CD8-positive, alpha-beta memory T cell (primary cell): ENCODE results near the gene CCNA1. TPM values are rescaled to one million over a fixed set of nuclear protein-coding genes. Genes with fewer than 3 reads are reported as not detected.

Experiments used
- CTCF ChIA-PET: fragments of 350-600 bp; sonication (Branson Sonifier 250); formaldehyde crosslinking; loops from one replicate; lab custom pipeline; 2021; ENCODE audit warnings: antibody characterized with exemption; lab: Charles Lee
- POLR2A ChIA-PET: fragments of 350-600 bp; sonication (Branson Sonifier 250); formaldehyde crosslinking; loops from one replicate; lab custom pipeline; 2021; ENCODE audit warnings: antibody characterized with exemption; lab: Charles Lee
- DNase-seq, 5 donors: peaks; one replicate each; pipeline versions ENCODE4 v3.0.0 to v3.0.0-alpha.2; 2020 to 2022; ENCODE audit warnings: mixed read lengths in 1 of 5
- H3K27ac ChIP-seq: one replicate; pipeline ENCODE4 v1.7.0; 2013; ENCODE audit warnings: low read depth, mild to moderate bottlenecking, low read length, moderate library complexity
- H3K27me3 ChIP-seq: 2 replicates; pipeline ENCODE4 v1.7.0; 2013; ENCODE audit warnings: low read length, mild to moderate bottlenecking; ENCODE audit not compliant: insufficient read depth, poor library complexity, severe bottlenecking
- H3K36me3 ChIP-seq: 2 replicates; pipeline ENCODE4 v1.7.0; 2013; ENCODE audit warnings: mild to moderate bottlenecking, low read length, moderate library complexity; ENCODE audit not compliant: insufficient read depth
- H3K4me1 ChIP-seq: 2 replicates; pipeline ENCODE4 v1.7.0; 2013; ENCODE audit warnings: mild to moderate bottlenecking, low read length, moderate library complexity; ENCODE audit not compliant: insufficient read depth
- H3K4me3 ChIP-seq: 2 replicates; pipeline ENCODE4 v1.7.0; 2013; ENCODE audit warnings: mild to moderate bottlenecking, low read length
- H3K9me3 ChIP-seq: 2 replicates; pipeline ENCODE4 v1.7.0; 2013; ENCODE audit warnings: mild to moderate bottlenecking, low read length
- H3K27ac Mint-ChIP-seq, 8 donors: one replicate each; pipeline ENCODE4 v1.8.0; 2020 to 2021; ENCODE audit warnings: mixed read lengths in 8 of 8, mild to moderate bottlenecking in 6 of 8, inconsistent platforms in 3 of 8, moderate library complexity in 3 of 8
- H3K27me3 Mint-ChIP-seq, 2 donors: one replicate each; pipeline ENCODE4 v1.8.0; 2020 to 2021; ENCODE audit warnings: mixed read lengths in 2 of 2, mild to moderate bottlenecking in 1 of 2, moderate library complexity in 1 of 2
- H3K36me3 Mint-ChIP-seq, 3 donors: one replicate each; pipeline ENCODE4 v1.8.0; 2020 to 2021; ENCODE audit warnings: mixed read lengths in 3 of 3, inconsistent platforms in 1 of 3, mild to moderate bottlenecking in 1 of 3
- H3K4me1 Mint-ChIP-seq, 3 donors: one replicate each; pipeline ENCODE4 v1.8.0; 2020 to 2021; ENCODE audit warnings: mixed read lengths in 3 of 3, inconsistent platforms in 1 of 3, mild to moderate bottlenecking in 1 of 3
- H3K4me3 Mint-ChIP-seq, 7 donors: one replicate each; pipeline ENCODE4 v1.8.0; 2020 to 2021; ENCODE audit warnings: mixed read lengths in 7 of 7, mild to moderate bottlenecking in 6 of 7, moderate library complexity in 4 of 7, inconsistent platforms in 2 of 7
- H3K9me3 Mint-ChIP-seq, 5 donors: one replicate each; pipeline ENCODE4 v1.8.0; 2020 to 2022; ENCODE audit warnings: mixed read lengths in 5 of 5, mild to moderate bottlenecking in 3 of 5, moderate library complexity in 2 of 5, inconsistent platforms in 1 of 5
- polyA plus RNA-seq: library from polyadenylated mRNA; unstranded; fragments of 300-500 nt; fragmentation: Illumina TruSeq; gene quantifications from one replicate; pipeline ENCODE4 v1.2.3, GENCODE V29; 2021
- total RNA-seq, 2 experiments: library from RNA; stranded (reverse); gene quantifications; one replicate each; pipeline ENCODE4 v1.2.3, GENCODE V29; 2021

Gene CCNA1
- total RNA-seq = not detected
- not detected for polyA plus RNA-seq

DNA sequence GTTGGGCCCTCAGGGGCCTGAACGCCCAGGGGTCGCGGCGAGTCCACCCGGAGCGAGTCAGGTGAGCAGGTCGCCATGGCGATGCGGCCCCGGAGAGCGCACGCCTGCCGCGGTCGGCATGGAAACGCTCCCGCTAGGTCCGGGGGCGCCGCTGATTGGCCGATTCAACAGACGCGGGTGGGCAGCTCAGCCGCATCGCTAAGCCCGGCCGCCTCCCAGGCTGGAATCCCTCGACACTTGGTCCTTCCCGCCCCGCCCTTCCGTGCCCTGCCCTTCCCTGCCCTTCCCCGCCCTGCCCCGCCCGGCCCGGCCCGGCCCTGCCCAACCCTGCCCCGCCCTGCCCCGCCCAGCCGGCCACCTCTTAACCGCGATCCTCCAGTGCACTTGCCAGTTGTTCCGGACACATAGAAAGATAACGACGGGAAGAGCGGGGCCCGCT is at the start of gene CCNA1:
Gene CCNA1, plus strand, starts transcription at position 390 of the 439 bp plus-strand sequence. CDS start 562 bp downstream, outside the sequence.
- Histone ChIP-seq H3K27me3 (peaks cover 3% of the 10 kb centered on the region), H3K36me3 (no peaks in the 10 kb centered on the region), H3K9me3 (no peaks in the 10 kb centered on the region), H3K4me1 (no peaks in the 10 kb centered on the region), H3K4me3 (no peak within 1 kb of the TSS), H3K27ac (no peak within 1 kb of the TSS)
- Mint-ChIP-seq H3K9me3 (peaks cover 0 to 19% (median 4%) of the 10 kb centered on the region in 5 donors), H3K27ac (peak within 1 kb of the TSS in 1 of 8 donors; percentile 25), H3K4me3 (peak within 1 kb of the TSS in 3 of 7 donors; percentile 15 to 26 (median 19)), H3K27me3 (peaks cover 37 to 49% of the 10 kb centered on the region in 2 donors), H3K36me3 (no peaks in the 10 kb centered on the region), H3K4me1 (peaks cover 0 to 6% (median 3%) of the 10 kb centered on the region in 3 donors)
- ChIA-PET CTCF (no interaction called here), POLR2A (no interaction called here)
- no peak for DNase-seq

- no peaks in the 10 kb centered on the region for H3K27me3 ChIP-seq
- POLR2A ChIA-PET = no interaction called here
- H3K27ac Mint-ChIP-seq = no peak overlapping the region
- H3K9me3 ChIP-seq = no peaks in the 10 kb centered on the region
- CTCF ChIA-PET = no interaction called here
- no peak for DNase-seq
- H3K4me3 ChIP-seq = no peak overlapping the region
- no peak overlapping the region for H3K4me3 Mint-ChIP-seq
- H3K4me1 Mint-ChIP-seq = no peaks in the 10 kb centered on the region
- no peak overlapping the region for H3K27ac ChIP-seq
- peaks cover 0 to 4% (median 0%) of the 10 kb centered on the region in 5 donors for H3K9me3 Mint-ChIP-seq
- H3K36me3 ChIP-seq = no peaks in the 10 kb centered on the region
- no peaks in the 10 kb centered on the region for H3K36me3 Mint-ChIP-seq
- H3K4me1 ChIP-seq = no peaks in the 10 kb centered on the region
- H3K27me3 Mint-ChIP-seq = peaks cover 0 to 2% of the 10 kb centered on the region in 2 donors
Measured at GRCh38 chr13:36385489-36385888, 46.8 kb upstream of the CCNA1 start.

DNA sequence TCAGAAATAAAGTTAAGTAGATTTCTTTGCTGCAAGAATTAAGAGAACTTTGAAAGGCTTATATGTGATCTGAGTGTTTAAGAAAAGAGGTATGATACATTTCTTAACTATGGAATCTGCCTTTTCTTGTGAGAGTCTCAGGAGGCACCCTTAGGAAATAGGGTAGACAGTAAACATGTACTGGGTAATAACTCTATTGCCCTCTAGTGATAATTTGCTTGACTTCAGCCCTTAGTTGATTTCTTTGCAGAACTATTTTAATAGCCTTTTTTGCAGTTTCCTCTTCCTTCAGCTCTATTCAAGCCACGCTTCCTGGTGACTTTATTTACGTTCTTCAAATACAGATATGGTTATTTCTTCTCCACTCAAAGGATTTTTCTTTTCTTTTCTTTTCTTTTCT is 37.0 kb upstream of the CCNA1 start:
- H3K36me3 ChIP-seq = no peaks in the 10 kb centered on the region
- no peaks in the 10 kb centered on the region for H3K4me1 Mint-ChIP-seq
- H3K27ac Mint-ChIP-seq = no peak overlapping the region
- H3K27me3 Mint-ChIP-seq = no peaks in the 10 kb centered on the region
- H3K4me3 Mint-ChIP-seq = no peak overlapping the region
- H3K27me3 ChIP-seq = no peaks in the 10 kb centered on the region
- no peak overlapping the region for H3K4me3 ChIP-seq
- no peaks in the 10 kb centered on the region for H3K9me3 ChIP-seq
- ChIA-PET CTCF (no interaction called here), POLR2A (no interaction called here)
- no peaks in the 10 kb centered on the region for H3K36me3 Mint-ChIP-seq
- no peak overlapping the region for H3K27ac ChIP-seq
- peaks cover 0 to 3% (median 0%) of the 10 kb centered on the region in 5 donors for H3K9me3 Mint-ChIP-seq
- no peaks in the 10 kb centered on the region for H3K4me1 ChIP-seq
- DNase-seq = no peak

- Mint-ChIP-seq H3K9me3 (peaks cover 0 to 4% (median 0%) of the 10 kb centered on the region in 5 donors), H3K27me3 (peaks cover 0 to 5% of the 10 kb centered on the region in 2 donors), H3K4me1 (no peaks in the 10 kb centered on the region), H3K36me3 (no peaks in the 10 kb centered on the region), H3K4me3 (no peak overlapping the region), H3K27ac (no peak overlapping the region)
- POLR2A ChIA-PET = no interaction called here
- H3K36me3 ChIP-seq = no peaks in the 10 kb centered on the region
- no peak overlapping the region for H3K27ac ChIP-seq
- no peaks in the 10 kb centered on the region for H3K4me1 ChIP-seq
- no peaks in the 10 kb centered on the region for H3K27me3 ChIP-seq
- DNase-seq = no peak
- no peak overlapping the region for H3K4me3 ChIP-seq
- H3K9me3 ChIP-seq = no peaks in the 10 kb centered on the region
- CTCF ChIA-PET = no interaction called here
Measured at GRCh38 chr13:36405151-36405550, 27.1 kb upstream of the CCNA1 start.

DNA sequence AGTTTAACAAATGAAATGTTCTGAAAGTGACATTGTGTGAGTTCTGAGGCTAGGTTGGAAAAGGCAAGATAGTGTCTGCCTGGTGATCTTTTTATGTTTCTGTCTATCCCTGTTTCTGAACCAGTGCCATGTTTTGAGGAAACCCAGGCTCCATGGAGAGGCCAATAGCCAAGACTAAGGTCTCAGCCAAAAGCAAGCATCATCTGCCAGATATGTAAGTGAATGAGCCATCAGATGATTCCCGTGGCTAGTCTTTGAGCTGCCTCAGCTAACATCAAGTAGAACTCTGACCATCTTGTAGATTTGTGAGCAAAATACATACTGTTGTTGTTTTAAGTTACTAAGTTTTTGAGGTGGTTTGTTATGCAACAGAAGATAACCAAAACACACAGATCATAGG is 19.6 kb upstream of the CCNA1 start:
- CTCF ChIA-PET = no interaction called here
- H3K4me1 ChIP-seq = no peaks in the 10 kb centered on the region
- Mint-ChIP-seq H3K36me3 (no peaks in the 10 kb centered on the region), H3K9me3 (peaks cover 0 to 7% (median 0%) of the 10 kb centered on the region in 5 donors), H3K27me3 (peaks cover 3 to 13% of the 10 kb centered on the region in 2 donors), H3K4me3 (no peak overlapping the region), H3K27ac (no peak overlapping the region), H3K4me1 (no peaks in the 10 kb centered on the region)
- DNase-seq = no peak
- POLR2A ChIA-PET = no interaction called here
- no peak overlapping the region for H3K4me3 ChIP-seq
- no peaks in the 10 kb centered on the region for H3K27me3 ChIP-seq
- H3K27ac ChIP-seq = no peak overlapping the region
- H3K9me3 ChIP-seq = no peaks in the 10 kb centered on the region
- no peaks in the 10 kb centered on the region for H3K36me3 ChIP-seq

- Mint-ChIP-seq H3K4me1 (no peaks in the 10 kb centered on the region), H3K36me3 (no peaks in the 10 kb centered on the region), H3K4me3 (no peak overlapping the region), H3K27me3 (peaks cover 3 to 13% of the 10 kb centered on the region in 2 donors), H3K27ac (no peak overlapping the region), H3K9me3 (peaks cover 0 to 7% (median 0%) of the 10 kb centered on the region in 5 donors)
- no peak overlapping the region for H3K27ac ChIP-seq
- no peaks in the 10 kb centered on the region for H3K4me1 ChIP-seq
- POLR2A ChIA-PET = no interaction called here
- H3K4me3 ChIP-seq = no peak overlapping the region
- DNase-seq = no peak
- H3K9me3 ChIP-seq = no peaks in the 10 kb centered on the region
- no peaks in the 10 kb centered on the region for H3K36me3 ChIP-seq
- no peaks in the 10 kb centered on the region for H3K27me3 ChIP-seq
- CTCF ChIA-PET = no interaction called here
Measured at GRCh38 chr13:36413161-36413560, 19.1 kb upstream of the CCNA1 start.

DNA sequence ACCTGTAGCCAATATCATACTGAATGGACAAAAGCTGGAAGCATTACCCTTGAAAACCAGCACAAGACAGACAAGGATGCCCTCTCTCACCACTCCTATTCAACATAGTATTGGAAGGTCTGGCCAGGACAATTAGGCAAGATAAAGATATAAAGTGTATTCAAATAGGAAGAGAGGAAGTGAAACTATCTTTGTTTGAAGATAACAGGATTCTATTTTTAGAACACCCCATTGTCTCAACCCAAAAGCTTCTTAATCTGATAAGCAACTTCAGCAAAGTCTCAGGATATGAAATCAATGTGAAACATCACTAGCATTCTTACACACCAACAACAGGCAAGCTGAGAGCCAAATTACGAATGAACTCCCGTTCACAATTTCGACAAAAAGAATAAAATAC is 17.8 kb upstream of the CCNA1 start:
- peaks cover 0 to 7% (median 0%) of the 10 kb centered on the region in 5 donors for H3K9me3 Mint-ChIP-seq
- H3K27me3 Mint-ChIP-seq = peaks cover 6 to 13% of the 10 kb centered on the region in 2 donors
- Histone ChIP-seq H3K36me3 (no peaks in the 10 kb centered on the region), H3K27ac (no peak overlapping the region), H3K27me3 (no peaks in the 10 kb centered on the region), H3K4me1 (no peaks in the 10 kb centered on the region), H3K4me3 (no peak overlapping the region), H3K9me3 (no peaks in the 10 kb centered on the region)
- ChIA-PET POLR2A (no interaction called here), CTCF (no interaction called here)
- no peak overlapping the region for H3K4me3 Mint-ChIP-seq
- no peak for DNase-seq
- H3K4me1 Mint-ChIP-seq = no peaks in the 10 kb centered on the region
- no peaks in the 10 kb centered on the region for H3K36me3 Mint-ChIP-seq
- no peak overlapping the region for H3K27ac Mint-ChIP-seq

DNA sequence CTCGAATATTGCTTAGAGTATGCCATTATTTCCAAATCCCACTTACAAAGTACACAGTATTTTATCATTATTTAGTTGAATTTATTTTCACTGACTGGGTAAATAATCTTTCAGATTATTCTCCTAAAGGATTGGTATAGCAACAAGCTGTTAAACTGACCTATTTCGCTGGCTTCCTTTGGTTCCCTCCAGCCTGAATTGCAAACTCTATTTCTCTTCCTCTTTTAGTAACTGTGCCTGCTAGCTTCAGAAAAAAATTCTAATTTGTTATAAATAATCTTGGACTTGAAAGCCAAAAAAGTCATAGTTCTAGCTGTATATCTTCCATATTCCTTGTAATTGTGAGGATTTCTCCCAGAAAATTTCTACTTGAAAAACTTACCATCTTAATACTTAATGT is 15.0 kb upstream of the CCNA1 start:
- Histone ChIP-seq H3K27me3 (no peaks in the 10 kb centered on the region), H3K27ac (no peak overlapping the region), H3K4me3 (no peak overlapping the region), H3K4me1 (no peaks in the 10 kb centered on the region), H3K9me3 (no peaks in the 10 kb centered on the region), H3K36me3 (no peaks in the 10 kb centered on the region)
- CTCF ChIA-PET = no interaction called here
- peaks cover 0 to 7% (median 0%) of the 10 kb centered on the region in 5 donors for H3K9me3 Mint-ChIP-seq
- peaks cover 10 to 12% of the 10 kb centered on the region in 2 donors for H3K27me3 Mint-ChIP-seq
- H3K4me3 Mint-ChIP-seq = no peak overlapping the region
- no peaks in the 10 kb centered on the region for H3K36me3 Mint-ChIP-seq
- H3K4me1 Mint-ChIP-seq = no peaks in the 10 kb centered on the region
- DNase-seq = no peak
- H3K27ac Mint-ChIP-seq = no peak overlapping the region
- POLR2A ChIA-PET = no interaction called here
